GM19452 (cell line): ENCODE measurements around the gene TEX14.

Experiments used
- ATAC-seq: cut with Tn5 transposase; IDR thresholded peaks from one replicate; pipeline ENCODE4 v1.9.1; 2021; ENCODE audit not compliant: unreplicated experiment

TEX14 gene

DNA sequence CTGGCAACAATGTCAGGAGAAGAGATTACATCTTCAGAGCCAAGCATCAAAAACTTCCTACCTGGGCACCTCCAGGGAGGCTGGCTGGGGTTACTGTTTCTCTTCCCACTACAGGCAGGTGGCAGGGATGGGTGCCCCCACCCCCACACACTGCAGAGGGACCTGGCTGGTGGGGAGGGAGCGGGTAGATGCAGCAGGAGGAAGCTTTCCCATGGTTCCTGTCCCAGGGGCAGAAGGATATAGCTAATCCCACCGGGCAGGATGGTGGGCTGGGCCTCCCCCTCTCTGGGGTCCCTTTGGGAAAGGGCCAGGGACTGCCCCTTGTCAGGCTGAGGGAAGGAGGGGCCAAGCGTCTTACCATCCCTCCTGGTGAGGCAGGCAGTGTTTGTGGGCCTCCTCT lies 160.7 kb downstream of the TEX14 start:
- ATAC-seq = no peak

DNA sequence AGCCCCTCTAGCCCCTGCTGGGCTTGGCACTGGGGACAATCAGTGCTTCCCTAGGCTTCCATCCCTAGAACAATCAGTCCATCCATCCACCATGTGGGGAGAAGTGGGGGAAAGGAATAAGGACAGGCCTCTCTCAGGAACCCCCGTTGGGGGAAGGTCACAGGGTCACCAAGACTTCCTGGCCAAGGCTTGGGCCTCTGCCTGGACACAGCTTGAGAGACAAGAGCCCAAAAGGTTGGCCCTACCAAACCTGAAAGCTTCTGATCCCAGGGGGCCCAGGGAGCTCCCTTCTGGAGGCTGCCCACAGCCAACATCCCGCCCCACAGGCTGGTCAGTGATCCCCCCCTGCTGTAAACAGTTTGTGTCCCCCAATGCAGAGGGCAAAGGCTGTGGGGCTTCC lies 161.2 kb downstream of the TEX14 start:
- no peak for ATAC-seq

DNA sequence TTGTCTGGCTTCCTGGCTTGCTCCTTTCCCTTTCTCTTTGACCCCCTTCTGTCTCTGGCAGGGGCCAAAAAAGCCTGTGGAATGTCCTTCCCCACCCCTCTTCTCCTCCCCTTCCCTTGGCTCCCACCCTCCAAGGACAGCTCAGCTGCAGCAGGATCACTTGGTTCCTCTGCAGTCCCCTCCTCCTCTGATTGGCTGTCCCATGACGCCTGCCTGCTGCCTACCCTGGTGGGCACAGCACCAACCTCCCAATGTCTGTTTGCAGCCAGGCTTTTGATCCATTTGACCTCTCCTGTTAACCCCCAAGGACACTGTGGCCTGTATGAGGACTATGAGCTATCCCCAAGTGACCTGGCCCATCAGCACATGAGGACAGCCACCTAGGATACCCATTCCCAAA lies 162.6 kb downstream of the TEX14 start:
- no peak for ATAC-seq

DNA sequence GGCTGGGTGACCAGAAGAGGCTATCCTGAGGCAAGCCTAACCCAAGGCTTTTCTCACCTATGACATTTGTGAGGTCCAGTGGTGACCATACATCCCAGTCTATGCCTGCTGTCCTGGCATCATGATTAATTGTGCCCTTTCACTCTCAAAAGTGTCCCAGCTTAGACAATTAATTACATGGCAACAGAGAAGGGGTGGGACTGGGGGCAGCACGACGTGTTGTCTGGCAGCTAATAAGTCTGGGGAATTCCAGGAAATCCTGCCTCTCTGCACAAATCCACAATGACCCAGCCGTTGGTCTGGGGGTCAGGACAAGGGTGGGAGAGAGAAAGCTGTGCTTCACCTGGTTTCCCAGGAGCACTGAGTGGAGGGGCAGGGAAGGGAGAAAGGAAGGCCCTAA lies 163.4 kb downstream of the TEX14 start:
- no peak for ATAC-seq

DNA sequence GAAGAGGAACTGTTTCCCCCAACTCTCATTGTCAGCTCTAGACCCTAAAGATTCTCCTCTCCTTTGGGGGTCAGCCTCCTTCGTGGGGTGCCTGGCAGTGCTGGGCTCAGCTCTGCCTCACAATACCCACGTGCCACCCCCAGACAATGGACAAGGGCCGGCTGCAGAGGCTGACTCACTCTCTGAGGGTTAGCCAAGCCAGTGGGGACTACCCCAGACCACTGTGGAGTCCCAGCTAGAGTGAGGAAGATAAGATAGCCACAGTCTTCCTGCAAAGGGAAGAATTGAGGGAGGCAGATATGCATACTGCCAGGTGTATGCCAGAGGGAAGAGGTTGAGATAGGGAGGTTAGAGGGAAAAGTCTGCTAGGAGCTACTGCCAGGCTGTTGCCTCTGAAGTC lies 163.9 kb downstream of the TEX14 start:
- ATAC-seq = no peak

DNA sequence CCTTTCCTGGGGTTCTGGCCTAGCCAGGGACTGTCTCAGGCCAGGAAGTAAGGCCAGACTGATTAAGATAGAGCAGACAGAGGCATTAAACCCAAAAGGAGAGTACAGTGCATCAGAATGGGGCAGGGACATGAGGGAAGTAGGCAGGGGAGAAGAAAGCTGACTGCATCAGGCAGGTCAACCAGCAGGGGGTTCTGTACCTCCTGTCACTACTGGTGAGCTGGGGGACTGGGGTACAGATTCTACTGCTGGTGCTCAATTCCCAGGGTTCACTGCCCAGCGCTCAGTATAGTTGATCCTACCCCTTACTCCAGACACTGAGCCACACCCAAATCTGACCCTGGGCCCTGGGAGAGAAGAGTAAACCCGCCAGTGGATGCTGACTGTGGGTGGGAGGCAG lies 164.5 kb downstream of the TEX14 start:
- ATAC-seq = no peak

DNA sequence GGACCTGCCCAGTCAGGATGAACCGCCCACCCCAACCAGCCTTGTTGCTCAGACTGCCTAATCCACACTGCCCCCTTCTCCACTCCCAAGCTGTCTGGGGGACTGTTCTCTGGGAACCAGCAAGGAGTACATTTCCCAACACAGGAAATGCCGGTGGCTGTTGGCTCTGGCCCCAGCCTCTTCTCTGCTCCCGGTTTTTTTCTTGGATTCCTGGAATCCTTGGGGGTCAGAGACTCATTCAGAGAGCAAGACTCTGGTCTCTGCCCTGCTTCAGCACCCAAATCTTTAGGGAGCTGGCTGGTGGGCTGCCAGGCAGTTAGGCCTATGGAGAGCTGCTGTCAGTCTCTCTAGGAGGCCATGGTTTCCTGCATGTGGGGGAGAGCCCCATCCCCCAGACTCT lies 166.6 kb downstream of the TEX14 start:
- no peak for ATAC-seq

DNA sequence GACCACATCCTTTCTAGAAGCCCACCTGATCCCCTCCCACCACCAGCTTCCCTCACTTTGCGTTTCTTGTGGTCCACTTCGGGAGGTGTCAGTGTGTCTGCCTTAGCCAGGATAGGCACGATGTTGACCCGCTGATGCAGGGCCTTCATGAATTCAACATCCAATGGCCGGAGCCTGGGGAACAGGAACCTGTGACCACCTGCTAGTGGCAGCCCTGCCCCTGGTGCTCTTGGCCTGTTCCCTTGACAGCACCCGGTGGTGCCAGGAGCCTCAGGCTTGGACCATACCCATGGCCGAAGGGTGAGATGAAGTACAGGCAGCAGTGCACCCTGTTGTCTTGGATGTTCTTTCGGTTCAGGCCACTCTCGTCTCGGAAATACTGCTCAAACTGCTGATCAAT lies 170.2 kb downstream of the TEX14 start:
- no peak for ATAC-seq

DNA sequence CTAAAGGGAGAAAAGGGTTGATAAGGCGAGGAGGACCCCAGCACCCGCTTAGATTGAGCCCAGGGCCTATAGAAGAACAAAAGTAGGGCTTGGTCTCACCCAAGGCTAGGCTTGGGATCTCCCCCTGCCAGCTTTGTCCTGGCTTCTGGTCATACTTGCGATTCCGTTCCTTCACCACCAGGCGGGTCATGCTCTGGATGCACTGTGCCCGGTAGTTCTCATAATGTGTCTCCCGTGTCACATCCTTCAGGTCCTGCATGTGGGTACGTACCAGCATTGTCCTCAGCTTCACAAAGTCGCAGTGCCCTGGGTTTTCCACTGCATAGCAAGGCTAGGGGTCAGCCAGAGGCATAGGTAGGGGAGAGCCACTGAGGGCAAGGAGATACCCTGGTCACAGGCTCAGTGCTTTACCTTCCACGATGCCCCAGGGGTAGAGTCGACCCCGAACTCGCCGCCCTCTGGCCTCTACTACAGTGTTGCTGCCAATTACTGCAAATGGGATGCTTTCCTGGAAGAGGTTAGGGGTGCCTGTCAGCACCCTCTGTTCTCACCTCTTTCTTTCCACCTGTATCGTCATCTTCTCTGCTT lies 170.9 kb downstream of the TEX14 start:
- ATAC-seq = no peak

DNA sequence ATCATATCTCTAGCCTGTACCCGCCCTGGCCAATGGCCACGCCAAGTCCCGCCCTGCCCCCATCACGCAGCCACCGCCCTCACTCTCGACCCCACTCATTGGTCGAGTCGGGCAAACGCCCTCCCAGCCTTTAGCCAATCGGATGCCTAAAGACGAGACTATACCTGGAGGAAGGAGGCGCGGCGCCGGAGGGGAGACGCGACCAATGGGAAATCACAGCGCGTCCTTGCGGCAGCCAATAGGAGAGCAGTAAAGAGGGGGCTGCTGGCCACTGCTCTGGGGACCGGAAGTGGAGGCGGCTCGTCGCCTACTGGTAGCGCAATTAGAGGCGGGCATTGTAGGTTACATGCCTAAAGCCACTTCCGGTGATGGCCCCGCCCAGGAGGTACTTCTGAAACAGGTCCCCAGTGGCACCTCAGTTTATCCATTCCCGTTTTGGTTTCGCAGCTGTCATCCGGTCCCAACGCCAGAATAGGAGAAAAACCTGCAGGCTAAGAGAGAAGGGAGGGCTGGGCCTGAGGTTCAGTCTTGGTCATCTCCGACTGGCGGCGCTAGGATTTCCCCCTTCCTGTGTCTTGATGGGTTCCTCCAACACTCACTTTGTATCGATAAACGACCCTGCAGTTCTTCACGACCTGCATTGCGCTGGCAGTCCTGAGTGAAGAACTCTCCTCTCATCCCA lies 173.8 kb downstream of the TEX14 start:
- peak; percentile 80 for ATAC-seq

DNA sequence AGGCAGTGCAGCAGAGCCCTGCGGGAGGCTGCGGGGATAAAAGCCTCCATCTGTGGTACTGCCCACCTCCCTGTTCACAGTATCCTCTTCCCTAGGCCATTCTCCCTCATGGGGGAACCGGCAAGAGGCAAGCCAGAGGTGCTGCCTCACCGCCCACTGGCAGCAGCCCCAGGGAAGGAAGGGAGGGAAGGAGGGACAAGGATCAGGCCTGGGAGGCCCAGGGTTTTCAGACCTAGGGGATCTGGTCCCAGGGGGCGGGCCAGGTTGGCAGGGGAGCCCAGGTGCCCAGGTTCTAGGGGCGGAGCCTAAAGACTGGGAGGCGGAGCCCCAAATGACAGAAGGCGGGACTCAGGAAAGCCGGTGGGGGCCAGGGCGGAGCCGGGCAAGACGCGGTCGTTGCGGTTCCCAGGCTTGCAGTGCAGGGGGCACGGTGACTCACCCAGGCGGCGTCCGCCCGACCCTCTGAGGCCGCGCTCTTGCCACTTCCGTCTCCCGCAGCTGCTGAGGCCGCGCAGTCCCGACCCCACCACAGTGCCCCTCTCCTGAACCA lies 174.4 kb downstream of the TEX14 start:
- ATAC-seq = no peak

DNA sequence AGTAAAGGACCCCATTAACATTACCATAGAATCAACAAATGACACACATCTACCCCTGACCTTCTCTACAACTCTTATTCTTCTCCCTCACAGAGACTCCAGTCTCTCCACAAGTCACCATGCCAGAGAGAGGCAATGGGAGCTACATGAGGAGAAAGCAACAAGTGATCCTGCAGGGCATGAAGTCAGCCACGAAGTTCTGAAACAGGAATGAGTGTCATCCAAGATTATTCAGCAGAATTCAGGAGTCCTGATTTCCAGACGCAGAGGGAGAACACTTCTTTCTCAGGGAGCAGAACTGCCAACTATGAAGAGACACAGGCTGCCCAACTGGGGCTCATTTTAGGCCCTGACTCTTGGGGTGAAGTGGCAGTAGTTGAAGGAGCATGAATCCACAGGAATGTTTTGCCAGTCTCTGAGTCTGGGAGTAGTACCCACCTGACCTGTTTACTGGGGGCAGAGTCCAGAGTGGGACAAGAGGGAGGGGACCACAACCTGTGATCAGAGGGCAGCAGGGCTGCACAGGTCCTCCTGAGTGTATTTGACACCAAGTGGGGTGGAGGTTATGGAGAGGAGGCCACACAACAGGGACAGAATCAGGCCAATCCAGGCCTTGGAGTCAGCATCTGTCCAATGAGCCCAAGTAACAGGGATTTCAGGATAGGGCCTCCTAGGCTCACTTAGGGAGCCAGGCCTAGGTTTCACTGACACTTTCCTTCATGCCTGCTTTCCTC lies 175.0 kb downstream of the TEX14 start:
- no peak for ATAC-seq

DNA sequence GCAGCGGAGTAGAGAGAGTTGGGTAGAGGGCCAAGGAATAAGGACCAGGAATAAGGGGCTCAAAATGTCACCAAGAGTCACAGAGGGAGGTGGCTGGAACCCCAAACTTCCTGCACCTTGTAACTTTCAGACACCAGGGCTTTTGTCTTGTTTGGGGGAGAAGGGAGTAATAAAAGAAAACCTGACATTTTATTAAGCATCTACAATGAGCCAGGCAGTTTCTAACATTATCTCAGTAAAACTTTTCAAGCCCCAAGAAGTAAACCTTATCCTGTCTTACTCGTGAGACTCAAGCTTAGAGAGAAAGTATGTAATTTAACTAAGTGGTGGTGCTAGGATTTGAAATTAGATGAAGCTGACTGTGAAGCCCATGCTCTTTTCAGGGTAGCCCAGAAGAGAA lies 176.6 kb downstream of the TEX14 start:
- no peak for ATAC-seq

DNA sequence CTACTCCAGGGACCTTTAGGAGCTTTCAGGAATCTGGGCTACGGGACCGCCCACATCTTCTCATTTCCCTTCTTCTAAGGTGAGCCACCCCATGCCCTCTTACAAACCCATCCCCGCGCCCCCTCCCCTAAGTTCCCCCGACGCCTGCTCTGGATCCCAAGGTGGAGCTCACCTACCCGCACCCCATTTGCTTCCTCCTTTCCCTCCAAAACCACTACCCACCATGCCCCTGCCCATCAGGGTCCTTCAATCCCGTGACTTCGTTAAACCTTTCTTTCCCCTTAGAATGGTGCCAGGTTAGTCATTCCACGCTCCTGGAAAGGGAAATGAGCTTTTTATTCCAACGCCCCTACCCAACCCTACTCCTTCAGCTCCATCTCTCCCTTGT lies 177.1 kb downstream of the TEX14 start:
- ATAC-seq = no peak

DNA sequence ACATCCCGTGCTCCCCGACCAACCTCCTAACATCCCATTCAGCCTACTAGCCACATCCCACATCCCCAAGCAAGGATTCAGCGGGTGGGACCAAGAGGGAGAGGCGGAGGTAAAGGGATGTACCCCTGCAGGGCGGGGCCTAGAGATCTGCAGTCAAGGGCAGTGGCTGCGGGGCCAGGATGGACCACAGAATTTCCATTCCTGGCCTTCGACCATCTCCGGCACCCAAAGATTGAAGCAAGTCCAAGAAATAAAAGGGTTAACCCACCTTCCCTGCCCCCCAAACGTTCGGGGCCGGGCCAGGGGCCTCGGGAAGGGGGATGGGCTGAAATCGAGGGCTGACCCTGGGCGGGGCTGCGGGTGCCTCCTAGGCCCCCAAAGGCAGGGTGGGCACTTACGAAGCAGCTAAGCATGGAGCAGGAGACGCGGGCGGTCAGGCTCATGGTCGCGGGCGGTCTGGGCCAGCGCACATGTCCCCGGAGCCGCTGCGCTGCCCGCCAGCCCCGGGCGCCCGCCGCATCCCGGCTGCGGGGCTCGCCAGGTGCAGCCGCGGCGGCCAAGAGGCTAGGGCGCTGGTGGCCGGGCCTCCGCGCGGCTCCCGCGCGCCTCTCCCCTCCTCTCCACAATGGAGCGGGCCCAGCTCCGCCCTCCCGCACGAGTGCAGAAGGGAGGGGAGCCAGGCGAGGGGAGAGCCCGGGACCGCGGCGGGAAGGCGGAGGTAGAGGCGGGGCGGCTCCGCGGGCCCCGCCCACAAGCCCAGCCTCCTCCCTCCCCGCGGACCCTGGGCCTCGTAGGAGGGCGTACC lies 177.7 kb downstream of the TEX14 start, which contains the start of gene MTMR4:
MTMR4 (minus strand) TSS at position 674 of the 805 bp plus-strand sequence; CDS start at position 443, 231 bp downstream.
- no peak for ATAC-seq

DNA sequence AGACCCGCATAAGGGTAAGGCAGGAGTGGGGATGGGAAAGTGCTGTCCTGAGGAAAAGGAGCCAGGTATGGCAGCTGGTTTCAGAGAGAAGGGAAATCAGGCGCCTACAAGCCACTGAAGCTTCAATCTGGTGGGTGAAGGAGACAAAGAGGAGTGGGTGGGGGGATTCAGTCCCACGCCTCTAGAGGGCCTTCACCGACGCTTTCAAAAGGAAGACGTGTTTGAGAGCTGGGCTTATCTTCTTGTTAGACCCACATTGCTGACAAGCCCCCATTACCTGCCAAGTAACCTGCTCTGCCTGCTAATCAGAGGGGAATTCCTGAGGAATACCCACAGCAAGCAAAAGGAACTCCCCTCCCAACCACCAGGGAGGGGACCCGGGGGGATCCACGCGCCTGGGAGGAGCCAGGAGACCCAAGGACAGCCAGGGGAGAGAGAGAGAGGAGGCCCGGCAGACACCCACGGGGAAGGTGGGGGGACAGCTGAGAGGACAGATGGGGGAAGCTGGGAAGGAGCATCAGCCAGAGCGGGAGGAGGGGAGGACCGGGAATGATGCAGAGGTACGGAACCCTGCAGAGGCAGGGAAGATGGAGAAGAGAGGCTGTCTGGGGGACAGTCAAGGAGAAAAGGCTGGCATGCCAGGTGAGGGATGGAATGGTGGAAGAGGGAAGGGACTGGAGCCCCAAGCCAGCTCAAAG lies 178.4 kb downstream of the TEX14 start:
- no peak for ATAC-seq

DNA sequence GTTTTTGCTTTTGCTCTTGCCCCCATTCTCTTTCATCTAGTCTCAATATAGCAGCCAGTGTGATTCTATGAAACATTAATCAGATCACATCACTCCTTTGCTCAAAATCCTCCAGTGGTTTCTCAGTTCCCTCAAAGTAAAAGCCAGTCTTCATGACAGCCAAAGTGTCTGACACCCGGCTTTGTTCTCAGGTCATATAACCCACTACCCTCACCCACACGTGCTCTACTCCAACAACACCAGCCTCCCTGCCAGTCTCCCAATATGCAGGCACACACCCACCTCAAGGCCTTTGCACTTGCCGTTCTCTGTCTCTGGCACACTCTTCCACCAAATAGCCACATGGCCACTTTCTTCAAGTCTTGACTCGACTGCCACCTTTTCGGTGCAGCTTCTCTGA lies 181.8 kb downstream of the TEX14 start:
- ATAC-seq = no peak

DNA sequence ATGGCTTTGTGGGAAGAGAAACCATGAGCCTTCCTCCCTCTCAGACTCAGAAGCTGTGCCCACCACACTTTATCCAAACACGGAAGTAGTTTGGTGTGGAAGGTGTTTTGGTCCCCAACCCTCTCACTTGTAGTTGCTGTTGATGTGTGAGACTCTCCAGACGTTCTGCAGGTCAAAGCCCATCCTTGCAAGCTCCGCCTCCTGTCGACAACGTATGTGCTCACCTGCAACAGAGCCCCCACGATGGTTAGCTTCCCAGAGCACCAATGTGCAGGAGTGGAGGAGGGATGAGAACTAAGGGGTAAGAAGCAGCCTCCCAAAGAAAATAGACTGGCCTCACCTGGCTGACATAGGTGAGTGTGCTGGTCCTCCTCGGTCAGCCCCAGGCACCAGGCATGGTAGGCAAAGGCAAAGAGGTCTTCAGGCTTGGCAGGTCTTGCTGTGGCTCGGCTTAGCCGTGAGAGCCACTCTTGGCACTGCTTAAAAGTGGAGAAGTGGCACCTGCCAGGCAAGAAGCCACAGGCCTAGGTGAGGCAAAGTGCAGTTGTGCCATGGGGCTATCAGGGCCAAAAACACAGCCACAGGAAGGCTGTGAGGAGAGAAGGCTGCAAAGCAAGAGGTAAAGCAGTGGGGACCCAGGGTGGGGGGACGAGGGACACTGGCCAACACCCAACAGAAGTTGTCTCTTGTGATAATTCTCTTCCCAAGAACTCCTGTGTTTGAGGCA lies 183.3 kb downstream of the TEX14 start:
- ATAC-seq = no peak

DNA sequence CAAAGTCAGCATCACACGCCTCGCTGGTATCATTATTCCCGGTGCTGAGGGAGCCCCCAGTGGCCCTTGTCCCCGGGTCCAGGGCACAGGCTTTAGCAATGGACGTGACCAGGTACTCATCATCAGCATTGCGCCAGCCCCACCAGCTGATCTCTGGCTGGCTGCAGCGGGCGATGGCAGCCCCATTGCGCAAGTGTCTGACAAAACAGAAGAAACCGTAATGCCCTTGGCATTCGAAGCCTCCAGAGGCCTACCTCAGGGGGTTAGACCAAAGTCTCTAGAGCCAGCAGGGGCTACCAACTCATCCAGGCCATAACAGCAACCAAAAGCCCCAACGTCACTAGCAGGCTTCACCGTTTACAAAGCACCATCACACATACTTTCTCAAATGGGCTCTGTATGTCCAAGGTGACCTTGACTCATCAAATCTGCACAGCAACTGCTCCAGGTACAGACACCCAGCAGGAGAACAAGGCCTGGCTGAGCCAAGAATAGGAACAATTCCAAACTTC lies 184.7 kb downstream of the TEX14 start:
- no peak for ATAC-seq
